VCaP (cell line): Measurements from ENCODE around the gene AK9.
"Not testable (repeated sequence)": the region's sequence is repeated elsewhere in the genome, so short reads cannot be mapped to it uniquely, and the experiment has no call there.

Experiments
- H3K27ac ChIP-seq: fragments of 450-650 bp; 2 replicates; pipeline ENCODE4 v1.5.1; 2017
- CTCF ChIP-seq: fragments of 450-650 bp; conservative IDR thresholded peaks from 2 replicates; pipeline ENCODE4 v1.5.1; 2017; ENCODE audit warnings: mild to moderate bottlenecking, moderate library complexity

AK9 gene

GRCh38 chr6:109580519-109580918 lies 110.5 kb downstream of the AK9 start:
- no peak for TF ChIP-seq CTCF
- H3K27ac ChIP-seq, result no peak overlapping the region

DNA sequence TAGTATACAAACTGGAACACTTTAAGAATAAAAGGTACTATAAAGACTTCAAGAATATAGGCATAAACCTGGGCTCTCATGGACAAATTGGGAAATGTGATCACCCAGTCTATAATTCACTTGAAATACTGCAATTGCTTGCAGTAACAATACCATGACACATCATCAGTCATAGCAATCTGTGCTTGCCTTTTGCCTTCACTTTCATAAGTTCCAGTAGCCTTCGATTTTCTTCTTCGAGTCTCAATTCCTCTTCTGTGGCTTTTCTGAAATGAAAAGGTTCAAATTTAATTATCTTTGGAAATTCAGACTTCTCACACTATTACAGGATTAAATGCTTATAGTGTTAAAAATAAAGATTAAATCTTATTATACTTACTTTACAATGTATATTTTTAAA lies 111.6 kb downstream of the AK9 start:
- TF ChIP-seq CTCF, result no peak

GRCh38 chr6:109569901-109570300 lies 121.1 kb downstream of the AK9 start:
- not testable (repeated sequence) for H3K27ac ChIP-seq

More for the DNA sequence above, 111.6 kb downstream of the AK9 start:
- no peak overlapping the region for H3K27ac ChIP-seq

DNA sequence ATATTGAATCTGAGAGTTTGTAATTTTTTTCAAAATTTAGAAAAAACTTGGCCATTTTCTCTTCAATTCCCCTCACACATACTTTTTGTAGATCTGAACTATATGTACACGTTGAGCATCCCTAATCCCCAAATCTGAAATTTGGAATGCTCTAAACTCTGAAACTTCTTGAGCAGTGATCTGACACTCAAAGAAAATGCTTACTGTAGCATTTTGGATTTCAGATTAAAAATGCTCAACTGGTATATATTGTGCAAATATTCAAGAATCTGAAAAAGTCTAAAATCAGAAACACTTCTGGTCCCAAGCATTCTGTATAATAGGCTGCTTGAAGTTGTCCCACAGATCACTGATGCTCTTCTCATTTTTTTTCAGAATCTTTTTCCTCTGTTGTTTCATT lies 129.2 kb downstream of the AK9 start:
- no peak overlapping the region for H3K27ac ChIP-seq
- no peak for TF ChIP-seq CTCF

DNA sequence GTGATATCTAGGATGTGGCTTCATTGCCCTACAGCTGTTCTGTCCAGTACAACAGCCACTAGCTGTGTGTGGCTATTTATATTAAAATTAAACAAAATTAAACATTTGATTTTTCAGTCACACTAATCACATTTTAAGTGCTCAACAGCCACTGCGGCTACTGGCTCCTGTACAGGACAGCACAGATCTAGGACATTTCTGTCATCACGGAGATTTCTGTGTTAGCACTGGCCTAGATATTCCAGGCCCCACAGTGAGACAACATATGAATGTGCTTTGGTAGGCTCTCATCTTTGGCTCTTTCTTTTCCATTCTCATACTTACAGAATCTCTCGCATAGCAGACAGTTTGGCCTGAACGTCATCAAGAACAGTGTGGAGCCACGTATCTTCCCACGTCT lies 159.6 kb downstream of the AK9 start:
- TF ChIP-seq CTCF, result no peak
- H3K27ac ChIP-seq, result no peak overlapping the region

DNA sequence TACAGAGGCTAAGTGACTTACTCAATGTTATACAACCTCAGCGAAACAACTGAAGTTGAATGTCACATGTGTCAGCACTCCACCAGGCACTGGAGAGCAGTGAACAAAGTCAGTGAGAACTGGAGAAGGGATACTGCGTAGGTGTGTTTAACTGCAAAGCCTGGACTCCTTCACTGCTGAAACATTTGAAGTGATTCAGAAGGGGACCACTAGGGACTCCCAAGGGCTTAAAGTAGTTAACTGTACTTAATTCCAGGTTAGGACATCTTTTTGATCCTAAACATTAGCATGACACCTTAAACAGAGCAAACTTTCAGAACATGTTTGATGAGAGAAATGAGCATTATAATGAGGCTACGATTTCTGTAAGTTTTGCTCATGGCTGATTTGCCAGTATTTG lies 163.0 kb downstream of the AK9 start:
- TF ChIP-seq CTCF, result peak; percentile 51
- H3K27ac ChIP-seq, result no peak overlapping the region

- peak overlapping the region; percentile 17; the same call in 1 of the 2 replicates for H3K27ac ChIP-seq
- peak; percentile 78 for TF ChIP-seq CTCF
Observed at GRCh38 chr6:109526905-109527628, 163.9 kb downstream of the AK9 start.

- no peak overlapping the region for H3K27ac ChIP-seq
- TF ChIP-seq CTCF, result no peak
Observed at GRCh38 chr6:109524129-109524528, 166.9 kb downstream of the AK9 start.
